ENCODE results near the gene PIEZO2.

Gene PIEZO2

DNA sequence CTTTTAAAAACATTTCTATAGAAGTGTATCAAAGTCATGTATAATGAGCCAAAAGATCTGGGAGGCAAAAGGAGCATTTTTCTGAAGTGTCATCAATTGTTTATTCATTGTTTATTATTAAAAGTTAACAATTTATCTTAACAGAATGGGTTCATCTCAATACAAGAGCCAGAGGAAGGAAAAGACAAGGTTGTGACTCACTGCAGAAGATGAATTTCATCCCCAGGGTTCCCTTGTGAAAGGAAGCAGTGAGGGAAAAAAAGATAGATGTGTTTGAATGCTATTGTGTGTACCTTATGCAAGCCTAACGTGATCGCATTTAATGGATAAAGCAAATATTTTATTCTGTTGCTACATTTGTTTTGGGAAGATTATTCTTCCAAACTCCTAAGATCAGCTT is 286.3 kb downstream of the PIEZO2 start:
- H3K4me3 ChIP-seq = no peak overlapping the region
- TF ChIP-seq Cebpa-rat (IDR thresholded peaks at IDR 0.05) = no peak
- H4K20me1 ChIP-seq = no peaks in the 10 kb centered on the region
- H3K27me3 ChIP-seq = no peaks in the 10 kb centered on the region
- H3K4me2 ChIP-seq = no peak overlapping the region
- no peak overlapping the region for H3K9ac ChIP-seq
- no peak overlapping the region for H3K27ac ChIP-seq
- no peaks in the 10 kb centered on the region for H3K4me1 ChIP-seq
- no peaks in the 10 kb centered on the region for H3K36me3 ChIP-seq
- H3K9me3 ChIP-seq = peaks cover 12% of the 10 kb centered on the region

DNA sequence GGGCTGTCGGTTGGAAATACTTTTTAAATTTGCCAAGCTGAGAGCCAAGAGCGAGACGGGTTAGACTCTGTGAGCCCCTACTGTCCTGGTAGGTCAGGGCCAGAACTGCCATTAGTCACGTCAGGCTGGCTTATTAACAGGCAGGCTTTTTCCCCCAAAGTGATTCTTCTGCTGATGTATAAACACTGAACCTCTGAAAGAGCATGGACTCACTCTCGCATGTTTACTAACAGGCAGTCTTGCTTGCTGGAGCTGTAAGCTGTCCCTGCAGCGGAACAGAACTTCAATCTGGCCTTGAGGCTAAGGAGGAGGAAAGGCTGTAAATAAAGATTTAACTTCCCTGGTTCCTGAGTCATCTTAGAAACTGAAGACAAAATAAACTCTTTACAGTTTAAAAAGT is 288.4 kb downstream of the PIEZO2 start:
- TF ChIP-seq Cebpa-rat (IDR thresholded peaks at IDR 0.05) = no peak
- Histone ChIP-seq H3K4me3 (no peak overlapping the region), H3K36me3 (no peaks in the 10 kb centered on the region), H3K27me3 (no peaks in the 10 kb centered on the region), H3K9me3 (peaks cover 12% of the 10 kb centered on the region), H3K27ac (no peak overlapping the region), H3K4me1 (peaks cover 15% of the 10 kb centered on the region), H3K4me2 (no peak overlapping the region), H4K20me1 (no peaks in the 10 kb centered on the region), H3K9ac (no peak overlapping the region)

DNA sequence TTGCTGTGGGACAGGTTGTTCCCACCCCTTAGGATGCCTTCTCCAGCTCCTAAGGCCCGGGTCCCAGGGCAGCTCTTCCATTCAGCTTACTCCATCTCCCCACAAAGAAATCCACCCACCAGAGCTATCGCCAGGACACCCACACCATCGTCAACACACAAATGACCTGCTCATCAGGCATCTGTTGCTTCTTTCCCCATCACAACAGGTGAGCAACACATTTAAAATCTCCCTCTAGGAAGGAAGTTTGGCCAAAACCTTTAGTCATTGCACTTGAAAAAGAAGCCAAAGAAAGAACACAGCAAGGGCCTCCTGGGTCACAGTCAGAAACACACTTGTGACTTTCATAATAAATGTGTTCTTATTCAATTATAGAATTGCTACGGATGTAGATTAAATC is 289.0 kb downstream of the PIEZO2 start:
- no peak overlapping the region for H3K27ac ChIP-seq
- H3K36me3 ChIP-seq = no peaks in the 10 kb centered on the region
- peaks cover 12% of the 10 kb centered on the region for H3K9me3 ChIP-seq
- no peak overlapping the region for H3K9ac ChIP-seq
- H3K4me3 ChIP-seq = no peak overlapping the region
- no peak for TF ChIP-seq Cebpa-rat (IDR thresholded peaks at IDR 0.05)
- H3K4me2 ChIP-seq = no peak overlapping the region
- no peaks in the 10 kb centered on the region for H3K27me3 ChIP-seq
- peaks cover 15% of the 10 kb centered on the region for H3K4me1 ChIP-seq
- H4K20me1 ChIP-seq = no peaks in the 10 kb centered on the region

DNA sequence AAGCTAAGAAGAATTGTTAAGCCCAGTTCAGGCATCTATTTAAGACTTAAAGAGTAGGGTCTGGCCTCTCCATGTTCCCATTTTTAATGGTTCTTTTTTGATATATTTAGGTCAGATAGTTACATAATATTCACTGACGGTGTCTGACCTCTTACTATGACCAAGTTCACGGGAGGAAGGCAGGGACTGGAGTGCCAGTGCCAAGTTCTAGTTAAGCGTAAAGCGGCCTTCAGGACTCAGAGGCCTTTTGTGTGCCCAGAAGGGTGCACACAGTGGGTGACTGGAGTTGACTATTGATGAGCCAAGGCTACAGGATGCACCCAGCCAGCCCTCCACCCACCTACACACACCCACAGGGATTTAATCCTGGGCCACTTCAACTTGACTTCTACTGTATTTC is 290.9 kb downstream of the PIEZO2 start:
- H3K9ac ChIP-seq = no peak overlapping the region
- H3K9me3 ChIP-seq = no peaks in the 10 kb centered on the region
- no peak overlapping the region for H3K27ac ChIP-seq
- no peaks in the 10 kb centered on the region for H4K20me1 ChIP-seq
- H3K36me3 ChIP-seq = no peaks in the 10 kb centered on the region
- no peak for TF ChIP-seq Cebpa-rat (IDR thresholded peaks at IDR 0.05)
- no peaks in the 10 kb centered on the region for H3K27me3 ChIP-seq
- no peak overlapping the region for H3K4me2 ChIP-seq
- peaks cover 15% of the 10 kb centered on the region for H3K4me1 ChIP-seq
- no peak overlapping the region for H3K4me3 ChIP-seq

DNA sequence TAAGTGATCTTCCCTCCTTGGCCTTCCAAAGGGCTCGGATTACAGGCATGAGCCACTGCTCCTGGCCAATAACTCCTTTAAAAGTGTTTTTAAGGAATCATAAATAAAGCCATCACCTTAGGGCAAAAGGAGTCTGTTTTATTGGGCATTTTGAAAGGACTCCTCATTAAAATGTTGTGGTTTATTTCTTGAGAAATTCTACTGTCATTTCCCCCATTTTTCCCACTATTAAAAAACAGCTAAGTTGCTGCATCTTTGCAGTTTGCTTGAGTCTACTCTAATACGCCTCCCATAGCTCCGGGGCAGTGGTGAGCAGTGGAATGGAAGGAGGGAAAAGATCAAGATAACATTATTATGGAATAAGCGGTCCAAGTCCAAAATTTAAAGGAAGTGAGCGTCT is 293.2 kb downstream of the PIEZO2 start:
- H3K36me3 ChIP-seq = no peaks in the 10 kb centered on the region
- no peak overlapping the region for H3K9ac ChIP-seq
- H3K27me3 ChIP-seq = no peaks in the 10 kb centered on the region
- H4K20me1 ChIP-seq = no peaks in the 10 kb centered on the region
- no peak overlapping the region for H3K27ac ChIP-seq
- no peaks in the 10 kb centered on the region for H3K9me3 ChIP-seq
- peak overlapping the region; percentile 20; the same call in 1 of the 2 replicates for H3K4me2 ChIP-seq
- no peak for TF ChIP-seq Cebpa-rat (IDR thresholded peaks at IDR 0.05)
- peaks cover 15% of the 10 kb centered on the region for H3K4me1 ChIP-seq
- H3K4me3 ChIP-seq = no peak overlapping the region

DNA sequence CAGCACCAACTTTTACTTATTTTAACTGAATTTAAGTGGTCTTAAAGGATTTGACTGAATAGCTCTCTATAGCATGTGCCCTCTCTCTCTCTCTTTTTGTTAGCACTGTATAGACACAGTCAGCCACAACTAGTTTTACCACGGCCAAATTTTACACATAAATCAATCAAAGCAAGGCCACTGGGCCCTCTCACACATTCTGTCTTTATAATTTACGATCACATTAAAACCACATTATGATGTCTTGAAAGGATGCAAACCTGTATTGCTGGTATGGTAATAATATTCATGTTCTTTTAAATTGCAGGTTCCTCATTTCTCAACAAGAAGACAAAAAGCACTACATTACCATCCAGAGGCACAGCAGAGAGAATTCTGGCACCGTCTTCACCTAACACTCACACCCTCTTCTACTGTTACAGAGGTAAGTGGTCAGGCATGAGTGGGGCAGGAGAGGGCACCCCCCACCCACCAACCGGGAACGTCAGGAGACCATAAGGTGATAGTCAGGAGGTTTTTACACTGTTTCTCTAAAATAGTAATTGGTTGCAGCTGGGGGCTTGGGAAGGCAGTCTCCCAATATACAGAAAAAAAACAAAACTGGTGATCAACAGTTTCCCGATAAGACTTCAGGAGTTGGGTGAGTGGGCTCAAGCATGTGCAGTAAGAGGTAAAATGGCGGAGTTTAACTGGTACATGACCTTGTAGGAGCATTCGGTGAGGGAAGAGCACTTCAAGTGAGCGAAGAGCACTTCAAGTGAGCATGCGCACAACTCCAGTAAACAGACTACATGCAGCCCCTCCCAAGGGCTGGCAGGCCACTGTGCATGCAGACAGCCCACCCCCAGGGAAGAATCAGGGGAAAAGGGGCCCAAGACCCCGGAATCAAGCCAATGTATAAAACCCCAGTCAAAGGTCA is 296.7 kb downstream of the PIEZO2 start:
- Histone ChIP-seq H3K4me2 (no peak overlapping the region), H3K27ac (no peak overlapping the region), H3K36me3 (no peaks in the 10 kb centered on the region), H3K27me3 (no peaks in the 10 kb centered on the region), H3K9me3 (no peaks in the 10 kb centered on the region), H3K4me3 (no peak overlapping the region), H3K4me1 (peaks cover 14% of the 10 kb centered on the region), H3K9ac (no peak overlapping the region), H4K20me1 (no peaks in the 10 kb centered on the region)
- no peak for TF ChIP-seq Cebpa-rat (IDR thresholded peaks at IDR 0.05)

DNA sequence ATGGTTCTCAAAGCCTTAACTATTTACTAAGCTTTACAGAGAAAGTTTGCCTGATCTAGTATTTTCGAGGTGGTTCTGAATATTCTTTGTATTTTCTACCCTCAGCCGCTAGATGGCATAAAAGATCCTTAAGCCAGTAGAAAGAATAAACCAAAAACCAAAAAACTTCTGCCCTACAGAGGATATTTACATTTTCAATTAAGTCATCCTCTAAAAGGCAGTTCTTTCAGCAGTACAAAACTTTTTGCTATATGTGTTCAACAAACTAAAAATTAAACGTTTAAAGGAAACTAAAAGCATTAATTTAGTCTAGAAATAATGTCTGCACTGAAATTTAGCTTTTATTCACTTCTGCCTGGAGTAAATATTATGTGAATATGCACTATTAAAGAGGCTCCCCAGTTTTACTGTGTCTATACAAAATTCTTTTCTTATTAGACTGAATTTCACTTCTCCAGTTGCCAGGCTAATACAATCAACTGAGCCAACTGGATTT is 297.5 kb downstream of the PIEZO2 start:
- TF ChIP-seq Cebpa-rat (IDR thresholded peaks at IDR 0.05) = no peak
- Histone ChIP-seq H3K27ac (no peak overlapping the region), H3K36me3 (no peaks in the 10 kb centered on the region), H3K9me3 (no peaks in the 10 kb centered on the region), H3K4me2 (no peak overlapping the region), H4K20me1 (no peaks in the 10 kb centered on the region), H3K9ac (no peak overlapping the region), H3K4me3 (no peak overlapping the region), H3K27me3 (no peaks in the 10 kb centered on the region), H3K4me1 (peaks cover 6% of the 10 kb centered on the region)

DNA sequence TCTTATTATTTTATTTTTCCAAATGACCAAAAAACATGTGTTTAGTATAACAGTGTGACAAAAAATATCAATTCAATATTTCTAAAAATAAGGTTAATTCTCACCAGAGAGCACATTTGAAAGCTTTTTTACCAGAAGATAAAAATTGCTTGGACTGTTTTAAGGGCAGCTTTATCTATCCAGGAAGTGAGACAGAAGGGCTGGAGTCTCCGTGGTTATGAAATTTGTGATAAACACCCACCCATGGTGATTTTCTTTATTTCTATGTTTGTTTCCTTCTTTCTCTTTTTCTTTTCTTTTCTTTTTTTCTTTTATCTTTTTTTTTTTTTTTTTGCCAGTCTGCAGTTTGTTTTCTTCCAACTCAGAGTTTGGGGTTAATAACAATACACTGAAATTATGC is 298.5 kb downstream of the PIEZO2 start:
- H3K36me3 ChIP-seq = no peaks in the 10 kb centered on the region
- H3K4me3 ChIP-seq = no peak overlapping the region
- no peak for TF ChIP-seq Cebpa-rat (IDR thresholded peaks at IDR 0.05)
- no peaks in the 10 kb centered on the region for H3K9me3 ChIP-seq
- H3K27ac ChIP-seq = no peak overlapping the region
- H3K4me2 ChIP-seq = no peak overlapping the region
- H3K27me3 ChIP-seq = no peaks in the 10 kb centered on the region
- H3K4me1 ChIP-seq = no peaks in the 10 kb centered on the region
- H3K9ac ChIP-seq = no peak overlapping the region
- no peaks in the 10 kb centered on the region for H4K20me1 ChIP-seq

DNA sequence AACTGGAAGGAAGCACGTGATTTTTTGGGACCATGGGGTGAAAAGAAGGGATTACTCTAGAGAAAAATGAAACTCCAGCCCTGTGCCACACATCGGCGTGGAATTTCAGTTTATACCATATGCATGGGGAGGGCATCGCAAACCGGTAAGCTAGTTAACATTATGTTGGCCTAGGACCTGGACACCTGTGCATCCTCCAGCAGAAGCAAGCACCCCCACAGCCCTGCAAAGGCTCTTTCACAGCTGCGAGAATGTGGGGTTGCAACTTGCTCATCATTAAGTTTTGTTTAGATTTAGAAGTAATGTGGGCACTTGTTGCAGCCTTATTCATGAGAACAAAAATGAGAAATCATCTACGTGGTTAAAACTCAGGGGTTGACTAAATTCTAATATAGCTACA is 299.2 kb downstream of the PIEZO2 start:
- no peaks in the 10 kb centered on the region for H4K20me1 ChIP-seq
- H3K27ac ChIP-seq = no peak overlapping the region
- H3K36me3 ChIP-seq = no peaks in the 10 kb centered on the region
- H3K9me3 ChIP-seq = no peaks in the 10 kb centered on the region
- no peak overlapping the region for H3K4me3 ChIP-seq
- H3K27me3 ChIP-seq = no peaks in the 10 kb centered on the region
- no peak for TF ChIP-seq Cebpa-rat (IDR thresholded peaks at IDR 0.05)
- no peak overlapping the region for H3K4me2 ChIP-seq
- no peaks in the 10 kb centered on the region for H3K4me1 ChIP-seq
- H3K9ac ChIP-seq = no peak overlapping the region

DNA sequence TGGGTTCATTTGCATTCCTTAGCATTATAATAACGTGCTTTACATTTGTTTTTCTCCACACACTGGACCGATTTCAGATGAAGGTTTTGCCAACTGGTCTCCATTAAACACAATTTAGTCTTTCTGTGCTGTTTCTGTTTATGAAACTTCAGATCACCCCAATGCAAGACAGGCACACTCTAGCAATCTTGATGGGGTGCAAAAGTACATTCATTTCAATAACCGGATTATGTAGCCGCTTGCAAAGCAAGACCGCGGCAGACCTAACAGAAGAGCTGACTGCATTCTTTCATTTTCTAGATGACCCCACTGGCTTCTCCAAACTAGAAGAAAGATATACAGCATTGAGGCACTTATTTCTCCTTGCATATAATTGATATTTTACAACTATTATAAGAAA is 301.5 kb downstream of the PIEZO2 start:
- no peak overlapping the region for H3K4me2 ChIP-seq

More for the DNA sequence above, 301.5 kb downstream of the PIEZO2 start:
- no peak for TF ChIP-seq Cebpa-rat (IDR thresholded peaks at IDR 0.05)
- H3K27me3 ChIP-seq = no peaks in the 10 kb centered on the region
- no peak overlapping the region for H3K9ac ChIP-seq
- no peaks in the 10 kb centered on the region for H3K9me3 ChIP-seq
- no peak overlapping the region for H3K4me3 ChIP-seq
- no peaks in the 10 kb centered on the region for H3K4me1 ChIP-seq
- no peaks in the 10 kb centered on the region for H3K36me3 ChIP-seq
- H4K20me1 ChIP-seq = no peaks in the 10 kb centered on the region
- H3K27ac ChIP-seq = no peak overlapping the region
